Measurements from ENCODE around the gene GABPB1.
A peak's percentile ranks its signal among the peaks of the same experiment; 100 is the strongest.
"Not testable (repeated sequence)": the region's sequence is repeated elsewhere in the genome, so short reads cannot be mapped to it uniquely, and the experiment has no call there.

The GABPB1 gene

DNA sequence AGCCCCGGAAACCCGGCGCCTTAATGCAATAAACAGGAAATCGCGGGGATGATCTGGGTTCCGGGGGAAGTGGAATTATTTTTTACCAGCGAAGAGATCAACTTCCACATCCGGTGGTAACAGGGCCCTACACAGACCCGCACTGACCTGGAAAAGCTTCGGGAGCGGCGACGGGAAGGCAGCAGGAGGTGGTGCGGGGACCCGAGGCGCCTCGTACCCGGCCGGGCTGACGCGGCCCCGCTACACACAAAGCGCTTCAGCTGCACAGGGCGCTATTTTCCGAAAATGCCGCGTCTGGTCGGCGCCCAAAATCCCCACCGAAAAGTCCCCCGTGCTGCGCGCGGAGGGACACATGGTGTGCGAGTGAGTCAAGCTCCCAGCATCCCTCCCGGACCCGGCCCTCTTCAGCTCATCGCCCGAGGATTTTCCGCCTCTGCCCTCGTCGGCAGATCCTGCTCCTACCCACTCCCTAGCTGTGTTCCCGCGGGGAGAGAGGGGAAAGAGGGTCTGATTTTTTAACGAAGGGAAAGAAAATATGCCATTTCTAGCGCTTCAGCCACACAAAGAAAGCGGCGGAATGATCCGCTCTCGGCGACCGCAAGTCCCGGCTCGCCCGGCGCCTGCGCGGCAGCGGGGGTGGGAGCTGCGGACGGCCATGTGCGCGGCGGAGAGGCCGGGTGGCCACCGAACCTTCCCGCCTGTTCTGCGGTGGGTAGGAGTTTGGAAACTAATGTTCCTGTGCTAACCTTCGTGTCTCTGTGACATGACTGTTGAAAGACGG lies at the start of gene GABPB1:
Gene GABPB1, minus strand, starts transcription at position 361 of the 781 bp plus-strand sequence. CDS start 45,400 bp downstream, outside the sequence.
- DNase-seq: peak; percentile 87 to 91

DNA sequence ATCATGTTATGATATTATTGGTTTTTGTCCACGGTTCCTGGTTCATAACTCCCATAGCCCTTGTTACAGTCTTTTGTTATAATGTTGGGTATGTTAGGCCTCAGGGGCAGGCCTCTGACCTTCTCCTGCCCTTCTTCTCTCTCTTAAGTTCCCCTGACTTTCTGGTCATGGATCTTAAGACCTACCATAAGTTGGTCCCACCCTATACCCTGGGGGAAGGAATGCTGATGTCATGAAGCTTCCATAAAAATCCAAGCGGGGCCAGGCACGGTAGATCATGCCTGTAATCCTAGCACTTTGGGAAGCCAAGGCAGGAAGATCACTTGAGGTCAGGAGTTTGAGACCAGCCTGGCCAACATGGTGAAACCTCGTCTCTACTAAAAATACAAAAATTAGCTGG lies 36.6 kb upstream of the GABPB1 start:
- not testable (repeated sequence) for DNase-seq

DNA sequence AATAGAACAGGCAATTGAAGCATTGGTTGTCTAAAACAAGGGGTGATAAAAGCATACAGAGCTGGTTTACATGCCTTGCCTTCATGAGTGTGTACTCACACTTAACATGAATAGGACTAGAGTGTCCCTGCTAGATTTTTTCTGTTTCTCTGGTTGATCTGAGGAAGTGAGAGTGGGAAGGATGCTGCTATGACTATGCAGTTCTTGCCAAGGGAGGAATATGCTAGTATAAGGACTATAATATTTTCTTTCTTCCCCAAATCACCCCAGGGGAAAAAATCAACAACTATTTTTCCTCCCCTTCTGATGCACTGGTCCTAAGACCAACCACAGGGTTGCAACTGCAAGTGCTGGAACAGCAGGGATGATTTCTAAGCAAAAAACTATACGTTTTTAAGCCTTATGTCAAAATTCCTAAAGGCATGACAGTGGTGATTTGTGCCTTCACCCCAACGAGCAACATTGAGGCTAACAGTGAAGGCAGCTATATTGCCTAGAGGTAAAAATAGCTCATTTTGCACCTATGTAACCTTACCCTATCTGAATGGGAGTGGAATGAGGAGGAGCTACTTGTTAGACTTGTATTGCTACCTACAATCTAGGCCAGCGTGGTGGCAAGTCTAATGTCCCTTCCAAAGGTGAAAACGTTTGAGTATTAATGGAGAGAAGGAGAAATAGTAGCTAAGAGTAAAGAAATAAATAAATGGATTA lies 35.7 kb upstream of the GABPB1 start:
- DNase-seq: no peak

DNA sequence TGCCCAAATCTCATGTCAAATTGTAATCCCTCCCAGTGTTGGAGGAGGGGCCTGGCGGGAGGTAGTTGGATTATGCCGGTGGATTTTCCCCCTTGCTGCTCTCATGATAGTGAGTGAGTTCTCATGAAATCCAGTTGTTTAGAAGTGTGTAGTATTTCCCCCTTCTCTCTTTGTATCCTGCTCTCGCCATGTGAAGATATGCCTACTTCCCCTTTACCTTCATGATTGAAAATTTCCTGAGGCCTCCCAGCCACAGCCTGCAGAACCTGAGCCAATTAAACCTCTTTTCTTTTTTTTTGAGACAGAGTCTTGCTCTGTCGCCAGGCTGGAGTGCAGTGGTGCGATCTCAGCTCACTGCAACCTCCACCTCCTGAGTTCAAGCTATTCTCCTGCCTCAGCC lies 27.4 kb upstream of the GABPB1 start:
- not testable (repeated sequence) for DNase-seq

DNA sequence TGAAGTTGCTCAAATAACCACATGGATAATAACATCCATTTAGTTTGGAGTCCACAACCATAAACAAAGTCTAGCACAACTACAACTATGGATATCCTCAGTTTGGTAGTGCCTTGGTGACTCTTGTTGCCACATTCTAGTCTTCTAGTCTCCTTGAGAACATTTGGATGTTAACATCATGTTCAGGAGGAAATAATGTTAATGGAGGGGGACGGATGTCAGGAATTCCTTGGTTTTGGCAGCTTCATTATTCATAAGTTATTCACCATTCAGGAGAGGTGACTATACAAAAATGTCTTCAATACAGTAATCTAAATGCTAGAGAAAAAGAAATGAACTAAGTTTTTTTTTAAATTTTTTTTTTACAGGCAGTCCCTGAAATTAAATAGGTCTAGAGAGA lies 26.4 kb upstream of the GABPB1 start:
- DNase-seq: no peak

DNA sequence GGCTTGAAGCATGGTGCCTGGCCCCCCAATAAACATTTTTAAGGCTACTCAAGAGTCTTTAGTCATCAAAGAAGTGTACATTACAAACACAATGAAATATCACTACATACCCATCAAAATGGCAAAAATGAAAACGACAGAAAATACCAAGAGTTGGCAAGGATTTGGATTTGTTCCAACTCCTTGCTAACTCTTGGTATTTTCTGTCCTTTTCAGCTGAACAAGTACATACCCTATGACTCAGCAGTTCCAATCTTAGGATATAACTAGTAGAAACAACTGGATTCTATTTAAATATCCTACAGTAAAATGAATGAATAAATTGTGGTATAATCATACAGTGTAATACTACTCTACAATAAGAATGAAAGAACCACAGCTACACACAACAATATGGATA lies 25.1 kb upstream of the GABPB1 start:
- no peak for DNase-seq

DNA sequence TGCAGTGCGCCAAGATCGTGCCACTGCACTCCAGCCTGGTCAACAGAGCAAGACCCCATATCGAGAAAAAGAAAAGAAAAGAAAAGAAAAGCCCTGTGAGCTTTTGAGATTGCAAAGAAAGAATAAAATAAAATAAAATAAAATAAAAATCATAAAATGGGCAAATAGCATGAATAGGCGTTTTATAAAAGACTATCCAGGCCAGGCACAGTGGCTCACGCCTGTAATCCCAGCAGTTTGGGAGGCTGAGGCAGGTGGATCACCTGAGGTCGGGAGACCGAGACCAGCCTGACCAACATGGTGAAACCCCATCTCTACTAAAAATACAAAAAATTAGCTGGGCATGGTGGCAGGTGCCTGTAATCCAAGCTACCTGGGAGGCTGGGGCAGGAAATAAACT lies 24.4 kb upstream of the GABPB1 start:
- DNase-seq: not testable (repeated sequence)

DNA sequence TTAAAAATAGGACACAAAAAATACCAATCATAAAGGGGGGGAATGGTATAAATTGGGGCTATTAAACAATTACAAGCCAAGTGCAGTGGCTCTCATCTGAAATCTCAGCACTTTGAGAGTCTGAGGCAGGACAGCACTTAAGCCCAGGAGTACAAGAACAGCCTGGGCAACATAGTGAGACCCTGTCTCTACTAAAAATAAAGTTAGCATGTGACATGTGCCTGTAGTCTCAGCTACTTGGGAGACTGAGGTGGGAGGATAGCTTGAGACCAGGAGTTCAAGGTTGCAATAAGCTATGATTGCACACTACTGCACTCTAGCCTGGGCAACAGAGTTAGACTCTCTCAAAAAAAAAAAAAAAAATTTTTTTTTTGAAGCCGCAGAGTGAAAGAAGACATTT lies 23.8 kb upstream of the GABPB1 start:
- DNase-seq: no peak

DNA sequence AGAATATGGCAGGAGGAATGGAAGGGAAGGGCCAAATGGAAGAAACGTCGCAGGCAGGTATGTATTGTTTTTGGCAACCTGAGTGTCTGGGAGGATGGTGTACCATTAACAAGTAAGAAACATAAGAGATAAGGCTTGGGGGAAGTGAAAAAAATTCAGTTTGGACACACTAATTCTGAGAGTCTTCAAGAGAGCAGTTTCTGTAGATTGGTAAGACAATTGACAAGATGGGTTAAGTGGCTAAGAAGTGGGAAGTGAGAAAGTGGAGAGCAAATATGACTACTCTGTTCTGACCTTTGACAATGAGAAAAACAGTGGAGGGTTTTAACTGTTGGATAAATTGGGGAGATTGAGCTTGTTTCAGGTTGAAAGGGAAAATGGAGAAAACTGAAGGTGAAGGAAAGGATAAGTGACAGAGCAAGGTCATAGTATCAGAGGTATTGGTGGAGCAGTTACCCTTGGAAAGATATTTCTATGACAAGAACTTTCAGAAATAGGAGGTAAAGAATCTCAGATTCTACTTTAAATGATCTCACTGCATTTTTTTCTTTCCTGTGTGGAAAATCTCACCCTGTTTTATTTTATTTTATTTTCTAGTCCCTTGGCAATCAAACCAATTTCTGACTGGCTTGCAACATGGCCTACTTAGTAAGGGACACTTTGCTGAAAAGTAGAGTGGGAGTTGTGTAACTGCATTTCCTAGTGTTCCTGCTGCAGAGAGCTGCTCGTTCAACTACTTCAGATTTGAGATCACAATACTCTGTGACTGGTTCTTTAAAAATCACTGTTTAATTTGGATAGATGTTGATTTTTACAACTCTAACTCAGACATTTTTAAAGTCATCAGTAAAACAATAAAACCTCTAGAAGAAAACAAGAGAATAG lies 23.1 kb upstream of the GABPB1 start:
- DNase-seq: no peak

DNA sequence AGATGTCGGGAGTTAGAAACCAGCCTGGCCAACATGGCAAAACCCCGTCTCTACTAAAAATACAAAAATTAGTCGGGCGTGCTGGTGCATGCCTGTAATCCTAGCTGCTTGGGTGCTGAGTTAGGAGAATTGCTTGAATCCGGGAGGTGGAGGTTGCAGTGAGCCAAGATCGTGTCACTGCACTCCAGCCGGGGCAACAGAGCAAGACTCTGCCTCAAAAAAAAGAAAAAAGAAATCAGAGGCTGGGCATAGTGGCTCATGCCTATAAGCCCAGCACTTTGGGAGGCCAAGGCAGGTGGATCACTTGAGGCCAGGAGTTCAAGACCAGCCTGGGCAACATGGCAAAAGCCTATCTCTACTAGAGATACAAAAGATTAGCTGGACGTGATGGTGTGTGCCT lies 14.6 kb upstream of the GABPB1 start:
- DNase-seq: not testable (repeated sequence)

DNA sequence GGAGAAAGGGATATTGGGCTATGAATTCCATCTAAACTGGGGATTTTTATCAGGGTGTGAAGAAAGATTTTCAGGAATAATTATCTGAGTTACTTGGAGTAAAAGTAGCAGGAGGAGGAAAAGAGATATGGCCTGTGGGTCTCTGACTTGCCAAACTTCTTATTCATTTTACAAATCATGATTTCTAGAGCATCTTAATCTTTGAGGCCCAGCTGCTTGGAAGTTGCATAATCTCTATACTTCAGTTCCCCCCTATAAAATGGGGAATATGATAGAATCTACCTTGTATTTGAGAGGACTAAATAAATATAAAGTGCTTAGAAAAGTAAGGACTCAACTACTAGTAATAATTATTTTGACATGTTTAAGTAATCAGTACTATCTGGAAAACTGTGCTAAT lies 11.0 kb upstream of the GABPB1 start:
- no peak for DNase-seq

DNA sequence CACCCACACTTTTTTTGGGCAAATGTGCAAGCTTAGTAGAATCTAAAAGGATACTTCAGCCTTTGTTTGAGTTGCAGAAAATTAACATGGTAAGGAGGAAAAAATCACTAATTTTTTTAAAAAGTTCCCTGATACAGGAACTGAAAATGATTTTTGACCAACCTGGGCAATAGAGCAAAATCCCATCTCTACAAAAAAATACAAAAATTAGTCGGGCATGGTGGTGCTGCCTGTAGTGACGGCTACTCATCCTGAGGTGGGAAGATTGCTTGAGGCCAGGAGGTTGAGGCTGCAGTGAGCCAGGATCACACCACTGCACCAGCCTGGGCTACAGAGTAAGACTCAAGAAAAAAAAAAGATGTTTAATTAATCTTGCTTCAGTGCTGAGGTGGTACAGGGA lies 10.6 kb upstream of the GABPB1 start:
- DNase-seq: no peak

DNA sequence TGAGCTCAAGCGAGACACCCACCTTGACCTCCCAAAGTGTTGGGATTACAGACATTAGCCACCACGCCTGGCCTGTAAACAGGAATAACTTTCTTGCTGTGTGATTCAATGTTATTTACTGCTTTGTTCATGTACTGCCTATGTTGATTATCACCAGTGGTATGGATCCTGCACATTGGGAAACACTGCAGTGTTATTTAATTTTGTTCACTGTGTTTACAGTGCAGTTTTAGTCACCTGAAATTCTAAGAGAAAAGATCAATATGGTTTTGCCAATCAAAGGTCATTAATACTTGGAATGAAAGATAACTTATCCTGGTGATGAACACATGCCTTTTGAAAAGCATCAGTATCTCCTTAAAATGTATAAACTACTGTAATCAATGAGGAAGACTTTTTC lies 8.6 kb upstream of the GABPB1 start:
- DNase-seq: no peak

DNA sequence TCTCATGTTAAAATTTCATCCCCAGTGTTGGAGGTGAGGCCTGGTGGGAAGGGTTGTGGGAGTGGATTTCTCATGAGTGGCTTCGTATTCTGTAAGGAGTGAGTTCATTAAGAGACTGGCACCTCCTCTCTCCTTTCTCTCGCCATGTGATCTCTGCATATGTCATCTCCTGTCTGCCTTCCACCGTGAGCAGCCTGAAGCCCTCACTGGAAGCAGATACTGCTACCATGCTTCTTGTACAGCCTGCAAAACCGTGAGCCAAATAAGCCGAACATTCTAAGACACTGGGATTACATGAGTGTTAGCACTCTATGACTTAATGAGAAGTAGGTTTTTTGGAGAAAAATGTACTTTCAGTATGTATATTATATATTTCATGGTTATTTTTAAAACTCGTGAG lies 6.8 kb upstream of the GABPB1 start:
- DNase-seq: no peak

DNA sequence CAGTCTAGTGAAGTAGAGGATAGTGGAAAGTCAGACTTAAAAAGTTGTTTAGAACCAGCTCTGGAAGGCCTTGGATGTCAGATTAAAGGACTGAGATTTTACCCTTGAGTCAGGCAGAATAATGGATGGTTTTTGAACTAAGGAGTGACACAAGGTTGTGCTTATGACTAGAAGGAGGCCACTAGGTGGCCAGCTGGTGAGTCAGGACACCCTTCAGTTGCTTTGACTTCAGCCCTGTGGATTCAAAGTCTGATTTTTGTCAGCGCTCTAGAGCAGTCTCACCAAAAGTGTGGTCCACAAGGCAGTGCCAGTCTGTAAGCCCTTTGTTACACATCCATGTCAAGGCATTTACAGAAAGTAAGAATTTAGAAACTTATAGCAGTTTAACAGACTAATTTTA lies 3.8 kb upstream of the GABPB1 start:
- peak; percentile 27 to 38 for DNase-seq

DNA sequence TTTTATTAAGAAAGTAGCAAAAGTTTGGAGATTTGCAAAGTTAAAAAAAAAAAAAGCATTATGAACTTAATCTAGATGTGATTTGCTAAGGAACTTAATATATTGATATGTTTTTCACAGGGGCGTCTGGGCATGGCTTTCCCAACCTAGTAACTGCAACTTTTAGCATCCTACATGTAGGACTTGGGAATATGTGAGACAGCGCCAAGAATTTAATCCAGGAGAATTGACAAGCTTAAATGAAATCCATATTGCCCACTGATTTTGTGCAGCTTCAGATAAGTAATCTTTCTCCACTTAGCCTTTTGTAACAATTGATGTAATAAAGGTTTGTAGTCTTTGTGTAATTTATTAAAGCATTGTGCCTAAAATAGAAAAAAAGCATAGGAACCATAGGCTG lies 982 bp upstream of the GABPB1 start:
- no peak for DNase-seq

DNA sequence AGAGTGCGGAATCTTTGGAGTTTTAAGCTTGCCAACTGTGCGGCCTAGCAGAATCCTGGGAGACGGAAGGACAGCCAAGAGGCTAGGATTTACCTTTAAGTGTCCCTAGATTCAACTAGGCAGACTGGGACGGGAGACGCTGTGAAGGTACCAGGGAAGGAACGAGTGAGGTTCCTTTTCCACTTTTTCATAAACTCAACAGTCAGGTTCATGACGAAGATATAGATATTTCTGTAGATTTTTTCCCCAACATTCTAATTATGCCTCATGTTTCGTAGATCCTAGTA lies 564 bp upstream of the GABPB1 start:
- no peak for DNase-seq

DNA sequence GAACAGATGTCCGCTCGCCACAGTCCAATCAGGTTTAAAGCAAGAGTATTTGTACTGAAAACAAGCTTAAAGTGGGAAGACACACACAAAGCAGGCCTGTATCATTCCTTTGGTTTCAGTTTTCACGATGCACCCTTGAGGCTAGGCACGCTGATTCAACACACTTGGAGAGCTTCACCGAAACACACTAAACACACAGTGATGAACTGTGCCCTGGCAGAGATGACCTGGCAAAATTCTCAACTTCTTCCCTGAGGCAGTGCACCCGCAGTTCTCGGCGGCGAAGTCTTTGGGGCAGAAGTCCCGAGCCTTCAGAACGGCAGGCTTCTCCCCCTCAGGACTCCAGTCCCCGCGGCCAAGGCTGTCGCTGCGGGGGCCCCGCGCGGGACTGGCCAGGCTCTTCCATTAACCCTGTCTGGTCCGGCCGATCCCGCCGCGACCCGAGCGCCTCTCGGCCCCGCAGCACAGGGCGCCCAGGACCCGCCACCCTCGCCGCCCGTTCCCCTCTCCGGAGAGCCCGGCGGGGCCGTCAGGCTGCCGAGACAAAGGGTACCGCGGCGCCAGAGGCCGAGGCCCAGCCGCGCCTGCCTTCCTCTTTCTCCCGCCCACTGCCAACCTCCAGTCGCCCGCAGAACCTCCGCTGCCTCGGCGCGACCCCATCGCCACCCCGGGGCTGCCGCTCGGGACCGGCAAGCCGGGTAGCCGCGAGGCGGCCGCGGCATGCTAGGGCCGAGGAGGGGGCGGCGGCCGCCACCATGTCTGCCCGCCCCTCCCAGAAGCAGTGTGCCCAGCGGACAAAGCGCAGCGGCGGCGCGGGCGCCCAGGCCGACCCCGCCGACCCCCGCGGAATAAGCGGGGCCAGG lies 792 bp downstream of the GABPB1 start:
- DNase-seq: peak; percentile 66 to 75

DNA sequence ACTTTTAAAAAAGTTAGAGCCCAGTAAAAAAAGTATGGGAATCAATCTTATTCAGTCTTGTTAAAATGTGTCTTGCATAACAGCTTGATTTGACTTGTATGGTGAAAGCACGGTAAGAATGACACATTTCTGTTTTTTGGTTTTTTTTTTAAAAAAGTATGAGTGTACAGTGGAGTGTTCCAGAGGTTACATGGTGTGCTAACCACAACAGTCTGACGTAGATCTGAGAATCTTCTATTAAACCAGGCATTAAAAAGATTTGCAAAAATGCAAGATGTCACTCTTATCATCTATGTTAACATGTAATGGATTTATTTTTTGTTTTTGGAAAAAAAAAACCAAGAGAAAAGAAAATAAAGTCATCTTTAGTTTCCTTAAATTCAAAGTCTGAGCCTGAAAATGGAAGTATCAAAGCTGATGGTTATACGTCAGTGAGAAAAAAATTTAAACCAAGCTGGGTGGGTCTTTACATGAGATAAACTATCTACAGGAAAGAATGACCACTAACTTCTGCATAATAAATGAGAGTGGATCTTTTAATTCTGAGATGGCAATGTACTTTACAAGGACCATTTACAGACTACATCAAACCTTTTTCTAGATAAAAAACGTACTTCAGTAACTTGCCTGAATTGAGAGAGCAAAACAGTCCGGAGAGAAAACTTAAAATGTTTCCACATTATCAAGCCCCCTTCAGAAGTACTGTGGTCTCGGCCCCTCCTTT lies 1.6 kb downstream of the GABPB1 start:
- peak; percentile 23 to 78 for DNase-seq

DNA sequence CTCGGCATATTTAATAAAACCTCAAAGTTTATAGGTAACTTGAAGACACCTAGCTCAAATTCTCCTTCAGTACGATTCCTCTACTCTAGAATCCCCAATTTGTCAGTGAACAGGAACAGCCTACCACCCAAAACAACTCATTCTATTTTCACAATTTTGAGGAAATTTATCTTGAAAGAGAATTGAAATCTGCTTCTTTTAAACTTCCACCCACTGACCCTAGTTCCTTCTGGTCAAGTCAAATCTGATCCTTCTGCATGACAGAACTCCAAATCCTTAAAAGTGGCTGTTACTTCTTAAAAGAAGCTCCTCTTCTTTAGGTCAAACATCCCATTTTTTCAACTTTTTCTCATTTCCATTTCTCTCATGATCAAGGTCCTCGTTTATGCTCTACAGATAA lies 4.4 kb downstream of the GABPB1 start:
- DNase-seq: no peak

DNA sequence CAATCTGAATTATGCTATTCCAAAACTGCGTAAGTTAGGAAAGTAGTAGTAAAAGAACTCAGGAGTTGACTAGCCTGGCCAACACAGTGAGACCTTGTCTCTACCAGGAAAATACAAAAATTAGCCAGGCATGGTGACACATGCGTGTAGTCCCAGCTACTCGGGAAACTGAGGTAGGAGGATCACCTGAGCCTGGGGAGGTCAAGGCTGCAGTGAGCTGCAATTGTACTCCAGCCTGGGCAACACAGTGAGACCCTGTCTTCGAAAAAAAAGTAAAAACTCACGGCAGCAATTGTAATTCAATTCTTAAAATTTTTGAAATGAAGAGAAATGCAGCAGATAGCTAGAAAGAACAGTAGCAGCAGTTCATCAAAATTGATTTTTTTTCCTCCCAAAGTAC lies 9.7 kb downstream of the GABPB1 start:
- DNase-seq: no peak

DNA sequence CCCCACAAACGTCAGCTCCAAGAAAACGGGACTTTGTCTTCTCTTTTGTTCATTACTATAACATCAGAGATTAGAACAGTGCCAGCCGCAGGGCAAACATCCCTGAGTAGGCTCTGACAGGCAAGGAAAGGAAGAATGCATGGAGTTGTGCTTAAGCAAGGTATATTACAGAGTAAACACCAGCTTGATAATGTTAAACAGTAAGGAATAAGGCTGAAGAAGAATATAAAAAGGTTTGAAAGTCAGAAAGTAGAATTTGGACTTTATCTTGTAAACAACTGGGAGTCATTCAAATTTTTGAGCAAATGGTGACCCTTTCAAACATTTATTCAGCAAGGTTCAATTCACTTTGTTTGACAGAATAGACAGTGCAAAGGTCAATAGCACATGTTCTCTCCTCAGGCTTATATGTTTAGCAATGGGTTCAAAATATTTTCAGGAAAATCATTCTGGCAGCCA lies 11.0 kb downstream of the GABPB1 start:
- no peak for DNase-seq
